GM19372 (cell line): ENCODE data around the gene IKZF4.
"Not testable (repeated sequence)": the region's sequence is repeated elsewhere in the genome, so short reads cannot be mapped to it uniquely, and the experiment has no call there.

Experiments
- ATAC-seq: cut with Tn5 transposase; IDR thresholded peaks from one replicate; pipeline ENCODE4 v1.9.1; 2021; ENCODE audit warnings: mild to moderate bottlenecking, low read depth, moderate library complexity; ENCODE audit not compliant: unreplicated experiment

Gene IKZF4

DNA sequence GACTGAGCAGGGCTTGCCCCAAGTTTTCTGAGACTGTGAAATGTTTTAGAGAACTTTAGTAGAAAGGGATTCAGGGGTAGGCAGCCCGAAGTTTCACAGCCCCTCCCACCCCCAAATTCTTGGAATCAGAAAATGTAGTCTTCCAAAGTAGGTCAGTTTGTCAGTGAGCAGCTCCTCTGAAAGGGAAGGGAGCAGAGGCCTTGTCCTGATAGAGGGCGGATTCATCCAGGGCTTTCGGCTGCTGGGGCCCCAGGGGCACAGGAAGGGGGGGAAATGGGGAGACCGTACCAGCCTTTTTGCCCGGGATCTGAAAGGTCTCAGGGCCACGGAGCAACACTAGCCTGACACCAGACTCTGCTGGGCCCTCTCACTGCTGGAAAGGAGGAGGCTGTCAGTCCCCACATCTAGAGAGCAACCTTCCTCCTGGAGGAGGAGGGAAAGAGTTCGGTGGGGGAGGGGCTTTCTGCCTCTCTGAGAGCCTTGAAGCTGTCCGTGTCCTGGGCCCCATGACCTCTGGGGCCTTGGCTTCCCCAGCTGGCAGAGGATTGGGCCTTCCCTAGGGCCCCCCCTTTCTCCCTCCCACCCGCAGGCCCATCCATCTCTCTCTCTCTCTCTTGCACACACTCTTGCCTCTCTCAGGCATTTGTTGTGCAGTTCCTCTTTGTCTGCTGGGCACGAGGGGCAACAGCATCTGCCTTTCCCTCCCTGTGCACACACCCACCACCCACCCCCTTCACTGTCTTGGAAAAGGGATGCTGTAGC, at the start of gene IKZF4:
Gene IKZF4 (plus strand): TSS at position 621 of the 762 bp plus-strand sequence. CDS start 451 bp downstream, outside the sequence.
- ATAC-seq, result no peak

DNA sequence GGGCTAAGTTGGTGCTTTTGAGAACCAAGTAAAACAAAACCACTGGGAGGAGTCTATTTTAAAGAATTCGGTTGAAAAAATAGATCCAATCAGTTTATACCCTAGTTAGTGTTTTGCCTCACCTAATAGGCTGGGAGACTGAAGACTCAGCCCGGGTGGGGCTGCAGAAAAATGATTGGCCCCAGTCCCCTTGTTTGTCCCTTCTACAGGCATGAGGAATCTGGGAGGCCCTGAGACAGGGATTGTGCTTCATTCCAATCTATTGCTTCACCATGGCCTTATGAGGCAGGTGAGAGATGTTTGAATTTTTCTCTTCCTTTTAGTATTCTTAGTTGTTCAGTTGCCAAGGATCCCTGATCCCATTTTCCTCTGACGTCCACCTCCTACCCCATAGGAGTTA, 48.8 kb upstream of the IKZF4 start:
- no peak for ATAC-seq

GRCh38 chr12:55972456-55972855, 48.4 kb upstream of the IKZF4 start:
- no peak for ATAC-seq

DNA sequence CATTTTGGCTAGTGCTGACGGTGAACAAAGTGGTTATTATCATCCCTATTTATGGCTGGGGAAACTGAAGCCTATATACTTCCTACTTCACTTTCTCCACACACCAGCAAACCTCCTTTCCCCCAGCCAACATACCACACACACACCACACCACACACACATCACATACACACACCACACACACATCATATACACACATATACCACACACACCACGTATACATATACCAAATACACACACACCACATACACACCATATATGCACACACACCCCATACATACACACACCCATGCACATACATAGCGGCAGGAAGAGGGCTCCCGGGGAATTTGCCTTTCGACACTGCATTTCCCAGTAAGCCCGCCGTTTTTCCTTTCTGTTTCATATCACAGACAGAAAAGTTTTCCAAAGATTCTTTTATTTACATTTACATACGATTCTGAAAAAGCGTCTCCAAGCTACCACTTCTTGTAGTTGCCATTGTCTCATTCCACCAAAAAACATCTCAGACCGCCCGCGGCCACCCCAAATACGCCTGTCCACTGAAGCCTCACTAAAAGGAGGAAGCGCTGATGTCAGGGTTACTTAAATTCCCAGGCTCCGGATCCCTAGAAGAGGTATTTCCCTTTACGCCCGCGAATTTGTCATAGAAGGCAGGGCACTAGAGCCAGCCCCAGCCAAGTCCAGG, 47.8 kb upstream of the IKZF4 start:
- ATAC-seq, result no peak

DNA sequence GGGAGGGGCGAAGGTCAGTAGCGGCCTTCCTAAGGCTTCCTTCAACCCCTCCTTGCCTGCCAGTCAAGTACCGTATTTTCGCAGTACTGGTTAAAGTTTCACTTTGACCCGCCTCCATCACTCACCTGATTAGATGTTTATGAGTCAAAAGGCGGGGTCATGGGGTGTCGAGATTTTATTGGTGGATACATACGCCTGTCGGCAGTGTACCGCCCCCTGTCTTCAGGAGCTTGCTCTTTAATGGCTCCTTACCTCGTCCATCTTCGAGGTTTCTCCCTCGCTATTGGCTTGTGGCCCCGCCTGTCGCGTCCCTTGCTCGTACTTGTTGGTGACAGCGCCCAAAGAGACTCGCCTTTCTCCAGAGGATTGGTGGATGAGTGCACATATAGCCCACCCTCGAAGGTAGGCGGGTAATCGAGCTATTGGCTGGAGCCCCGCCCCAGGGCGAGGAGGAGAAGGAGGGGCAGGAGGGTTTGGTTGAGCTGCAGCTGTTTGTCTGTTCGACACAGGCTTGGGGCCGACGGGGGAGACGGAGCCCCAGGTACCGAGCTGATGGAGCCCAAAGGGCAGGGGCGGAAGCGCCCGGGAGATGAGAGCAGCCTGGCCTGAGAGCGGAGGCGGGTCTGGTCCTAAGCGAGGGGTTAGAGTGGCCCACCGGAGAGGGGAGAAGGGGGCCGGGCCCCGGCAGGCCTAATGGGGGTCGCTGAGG, 47.1 kb upstream of the IKZF4 start, which contains the start of gene RAB5B:
Gene RAB5B (plus strand): TSS at position 480 of the 709 bp plus-strand sequence. CDS start 12,883 bp downstream, outside the sequence.
- ATAC-seq, result peak; percentile 89

DNA sequence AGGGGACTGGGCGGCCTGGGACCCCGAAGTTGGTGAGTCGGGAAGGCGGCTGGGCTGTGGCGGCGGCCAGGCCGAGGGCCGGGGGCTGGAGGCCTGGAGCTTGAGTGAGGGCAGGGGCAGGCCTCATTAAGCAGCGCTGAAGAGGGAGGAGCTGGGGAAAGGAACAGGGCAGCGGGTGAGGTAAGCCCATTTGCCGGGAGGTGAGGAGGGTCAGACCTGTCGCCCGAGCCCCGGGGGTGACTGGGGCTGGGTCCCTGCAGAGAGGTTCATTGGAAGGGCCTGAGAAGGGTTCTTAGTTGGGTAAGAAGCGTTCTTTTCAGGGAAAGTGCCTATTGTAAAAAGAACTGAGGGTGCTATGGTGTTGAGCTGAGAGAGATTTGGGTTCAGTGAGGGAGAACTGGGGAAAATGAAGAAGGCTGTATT, 46.5 kb upstream of the IKZF4 start:
- ATAC-seq, result peak; percentile 7

DNA sequence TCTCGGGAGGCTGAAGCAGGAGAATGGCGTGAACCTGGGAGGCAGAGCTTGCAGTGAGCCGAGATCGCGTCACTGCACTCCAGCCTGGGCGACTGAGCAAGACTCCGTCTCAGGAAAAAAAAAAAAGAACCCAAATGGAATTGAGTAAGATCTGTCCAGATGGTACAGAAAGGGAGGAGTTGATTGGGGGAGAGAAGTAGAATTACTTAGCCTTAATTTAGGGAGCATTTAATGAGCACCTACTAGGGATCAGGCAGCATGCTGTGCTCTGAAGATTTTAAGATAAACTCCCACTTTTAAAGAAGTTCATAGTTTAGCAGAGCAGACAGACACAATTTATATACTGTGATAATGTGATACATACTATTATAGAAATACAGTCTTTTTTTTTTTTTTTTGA, 42.5 kb upstream of the IKZF4 start:
- ATAC-seq, result no peak

- ATAC-seq, result no peak
Measured at GRCh38 chr12:55979069-55979468, 41.8 kb upstream of the IKZF4 start.

DNA sequence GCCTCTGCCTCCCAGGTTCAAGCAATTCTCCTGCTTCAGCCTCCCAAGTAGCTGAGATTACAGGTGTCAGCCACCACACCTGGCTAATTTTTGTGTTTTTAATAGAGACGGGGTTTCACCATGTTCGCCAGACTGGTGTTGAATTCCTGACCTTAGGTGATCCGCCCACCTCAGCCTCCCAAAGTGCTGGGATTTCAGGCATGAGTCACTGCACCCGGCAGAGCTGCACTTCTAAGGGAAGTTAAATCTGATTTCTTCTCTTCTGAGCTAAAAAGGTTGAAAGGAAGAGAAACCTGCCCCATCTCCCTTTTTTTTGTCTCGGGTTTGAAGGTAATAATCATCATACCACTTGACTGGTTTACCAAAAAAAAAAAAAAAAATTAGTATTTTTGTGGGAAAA, 39.0 kb upstream of the IKZF4 start:
- ATAC-seq, result not testable (repeated sequence)

DNA sequence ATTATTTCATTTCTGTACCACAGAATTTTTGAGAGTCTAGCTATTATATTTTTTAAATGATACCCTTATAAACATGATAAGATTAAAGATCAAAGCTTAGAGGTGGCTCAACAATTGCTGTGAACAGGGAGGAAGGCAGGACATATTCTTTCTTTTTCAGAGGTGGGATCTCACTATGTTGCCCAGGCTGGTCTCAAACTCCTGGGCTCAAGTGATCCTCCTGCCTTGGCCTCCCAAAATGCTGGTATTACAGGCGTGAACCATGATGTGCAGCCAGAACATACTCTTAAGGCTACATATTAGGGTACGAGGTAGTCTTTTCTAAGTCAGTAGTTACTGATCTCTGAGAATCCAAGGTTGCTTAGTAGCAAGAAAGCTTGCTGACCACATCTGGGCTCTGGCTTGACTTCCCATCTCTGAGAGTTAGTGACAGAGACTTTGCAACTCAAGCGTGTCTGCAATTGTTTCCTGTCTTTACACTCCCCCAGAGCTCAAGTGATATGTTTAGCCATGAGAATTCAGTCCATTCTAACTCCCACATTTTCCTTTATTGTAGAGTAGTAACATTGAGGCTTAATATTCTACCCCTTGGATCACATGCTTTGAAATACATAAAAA, 38.4 kb upstream of the IKZF4 start:
- ATAC-seq, result peak; percentile 76

- ATAC-seq, result no peak
Measured at GRCh38 chr12:55983232-55983842, 37.5 kb upstream of the IKZF4 start.

DNA sequence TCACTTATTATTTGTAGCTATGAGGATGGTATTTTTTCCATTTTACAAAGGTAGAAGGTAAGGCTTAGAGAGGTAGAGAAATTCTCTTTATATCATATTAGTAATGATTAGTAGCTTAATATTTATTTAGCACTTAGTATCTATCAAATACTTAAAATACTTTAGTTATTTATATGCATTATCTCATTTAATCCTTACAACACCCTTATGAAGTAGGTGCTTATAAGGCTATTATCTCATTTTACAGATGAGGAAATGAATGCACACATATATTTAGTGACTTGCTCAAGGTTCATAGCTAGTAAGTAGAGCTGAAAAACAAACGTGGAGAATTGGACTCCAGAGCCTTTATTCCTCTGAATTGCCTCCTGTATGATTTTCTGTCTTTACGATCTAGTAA, 36.0 kb upstream of the IKZF4 start:
- ATAC-seq, result no peak

GRCh38 chr12:55985341-55985740, 35.5 kb upstream of the IKZF4 start:
- no peak for ATAC-seq

GRCh38 chr12:55985976-55986375, 34.9 kb upstream of the IKZF4 start:
- ATAC-seq, result not testable (repeated sequence)

DNA sequence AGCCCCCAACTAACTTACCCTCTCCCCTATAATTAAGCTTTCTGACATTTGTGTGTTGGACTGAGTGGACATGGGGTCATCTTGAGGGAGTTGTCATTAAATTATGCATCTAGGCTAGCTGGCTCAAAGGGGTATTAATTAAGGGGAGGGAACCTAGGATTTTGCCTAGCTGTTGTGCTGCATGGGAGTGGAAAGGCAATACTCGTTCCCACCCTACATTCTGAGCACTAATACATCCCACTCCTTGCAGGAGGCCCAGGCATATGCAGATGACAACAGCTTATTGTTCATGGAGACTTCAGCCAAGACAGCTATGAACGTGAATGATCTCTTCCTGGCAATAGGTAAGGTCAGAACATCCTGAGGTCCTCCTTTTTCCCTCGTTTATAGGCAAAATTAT, 29.7 kb upstream of the IKZF4 start:
- no peak for ATAC-seq

DNA sequence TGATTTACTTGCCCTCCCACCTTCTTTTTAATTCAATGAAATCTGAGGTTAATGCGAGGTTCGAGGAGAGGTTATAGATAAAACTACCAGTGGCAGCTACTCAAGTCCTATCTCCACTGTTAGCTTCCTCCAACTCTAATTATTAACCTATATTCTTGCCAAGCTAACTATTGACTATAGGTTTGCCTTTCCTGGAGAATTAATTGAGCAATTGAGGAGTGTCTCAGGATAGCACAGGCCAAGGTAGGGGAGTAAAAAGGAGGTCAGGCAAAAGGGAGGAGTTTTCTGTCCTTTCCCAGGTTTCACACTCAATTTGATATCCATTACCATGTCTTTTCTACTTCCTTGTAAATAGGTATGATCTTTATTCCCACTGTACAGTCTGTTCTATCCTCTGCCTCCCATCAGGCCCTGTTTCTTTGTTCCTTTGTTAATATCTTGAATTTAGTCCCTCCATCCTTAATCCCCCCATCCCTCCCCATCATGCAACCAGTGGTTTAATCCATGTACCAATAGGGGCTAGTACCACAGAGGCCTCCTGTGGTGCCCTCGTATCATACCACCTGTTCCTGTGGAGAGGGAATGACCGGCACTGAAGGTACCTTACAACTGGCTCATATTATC, 27.5 kb upstream of the IKZF4 start:
- ATAC-seq, result no peak

DNA sequence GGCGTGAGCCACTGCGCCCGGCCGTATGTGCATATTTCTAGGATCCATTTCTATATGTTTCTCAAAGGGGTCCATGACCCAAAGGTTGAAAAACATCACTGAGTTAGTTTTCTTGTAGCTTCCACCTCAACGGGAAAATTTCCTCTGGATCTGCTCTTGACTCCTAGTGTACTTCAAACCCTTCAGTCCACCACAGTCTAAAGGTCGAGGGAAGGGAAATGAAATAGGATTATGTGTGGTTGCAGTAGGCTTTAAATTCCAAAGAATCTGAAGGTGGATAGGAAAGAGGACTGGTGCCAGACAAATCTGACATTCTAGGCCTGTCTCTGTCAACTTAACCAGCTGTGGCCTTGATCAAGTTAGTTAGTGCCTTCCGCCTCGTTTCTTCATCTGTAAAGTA, 25.5 kb upstream of the IKZF4 start:
- ATAC-seq, result no peak

DNA sequence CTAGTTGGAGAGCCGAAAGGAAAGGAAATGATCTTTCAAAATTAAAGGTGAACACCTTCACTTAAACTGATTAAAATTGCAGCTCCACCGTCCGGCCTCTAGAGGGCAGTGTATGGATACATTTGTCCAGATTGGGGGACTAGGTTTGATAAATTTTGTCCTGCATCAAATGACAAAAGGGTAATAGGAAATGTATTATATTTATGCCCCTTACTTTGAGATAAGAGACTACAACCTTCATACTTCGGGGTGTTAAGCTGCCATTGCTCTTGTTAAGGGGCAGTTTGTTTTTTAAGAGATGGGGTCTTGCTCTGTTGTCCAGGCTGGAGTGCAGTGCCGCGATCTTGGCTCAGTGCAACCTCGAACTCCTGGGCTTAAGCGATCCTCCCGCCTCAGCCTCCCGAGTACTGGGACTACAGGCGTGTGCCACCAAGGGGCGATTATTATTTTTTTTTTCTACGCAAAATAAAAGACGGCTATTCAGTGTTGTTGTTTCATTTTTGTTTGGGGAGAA, 24.6 kb upstream of the IKZF4 start:
- no peak for ATAC-seq

- ATAC-seq, result peak; percentile 99
Measured at GRCh38 chr12:55996715-55997534, 23.9 kb upstream of the IKZF4 start, which contains the start of gene SUOX. TSS of gene SUOX (plus strand) at chr12:55997276. CDS start at chr12:56002222, 4,946 bp downstream.
